Measurements from ENCODE around the gene SLFN11. TPM values are rescaled to one million over a fixed set of nuclear protein-coding genes. Genes with fewer than 3 reads are reported as not detected.

The SLFN11 gene
- total and polyA plus RNA-seq, 9 of the 15 experiments (the other 6 are each of a cell fraction or from before 2014, with no cell fraction given), result 0.04 to 0.21 TPM; not detected in 7

DNA sequence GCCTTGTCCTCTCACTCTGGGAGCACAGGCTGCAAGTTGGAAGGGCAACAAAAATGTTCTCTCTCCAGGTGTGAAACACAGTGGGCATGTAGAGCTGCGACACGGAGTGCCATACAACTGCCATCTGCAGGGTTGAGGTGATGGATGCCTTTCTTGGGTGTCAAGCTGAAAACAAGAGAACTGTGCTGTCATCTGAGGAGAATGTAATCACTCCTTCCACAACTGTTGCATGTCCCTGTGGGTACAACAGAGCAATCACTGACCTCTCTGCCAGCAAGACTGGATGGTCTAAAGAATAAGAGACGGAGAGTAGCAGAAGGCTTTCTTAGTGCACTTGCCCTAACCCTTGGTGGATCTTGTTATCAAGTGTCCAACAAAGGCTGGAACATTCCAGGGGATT is 29.2 kb downstream of the SLFN11 start:
- no peak overlapping the region for H2AFZ ChIP-seq (ENCODE audit: low read depth, low read length)
- H3K4me3 ChIP-seq, result no peak overlapping the region
- no peak for ATAC-seq
- H3K36me3 ChIP-seq (ENCODE audit: control insufficient read depth, insufficient read depth, low read length), result no peaks in the 10 kb centered on the region
- H4K20me1 ChIP-seq (replicated peaks; ENCODE audit: control insufficient read depth, insufficient read depth, low read length), result no peaks in the 10 kb centered on the region
- H3K9me3 ChIP-seq (replicated peaks; ENCODE audit: control insufficient read depth, insufficient read depth, low read depth, low read length), result no peaks in the 10 kb centered on the region
- POLR2A ChIA-PET, result interaction anchor here (0.6 kb wide), 1 partner anchor 19 kb away, joined by 5 read pairs; no protein-coding TSS in a partner anchor
- no peaks in the 10 kb centered on the region for H3K79me2 ChIP-seq (ENCODE audit: control insufficient read depth, insufficient read depth, low read length)
- H3K9me1 ChIP-seq (ENCODE audit: control insufficient read depth, insufficient read depth, low read length), result no peaks in the 10 kb centered on the region
- in situ Hi-C loops (cut with MboI) (no loop called here), intact Hi-C loops (cut with micrococcal nuclease) (no loop called here)
- CTCF ChIA-PET (ENCODE audit: low intra/inter-chr PET ratio), result no interaction called here
- H3K27me3 ChIP-seq (ENCODE audit: control insufficient read depth in 2 of 2, insufficient read depth in 2 of 2, low read length in 2 of 2), result peaks cover 9 to 24% of the 10 kb centered on the region in 2 experiments; a peak in 4 of 5 replicates
- FAIRE-seq, result no peak
- BruUV-seq (replicated peaks), result no TSS peak
- H3K4me2 ChIP-seq (ENCODE audit: insufficient read depth, low read length), result no peak overlapping the region
- no peaks in the 10 kb centered on the region; a peak in 1 of 5 replicates for H3K4me1 ChIP-seq (replicated peaks in 1 of 2; ENCODE audit: control insufficient read depth in 2 of 2, insufficient read depth in 2 of 2, low read length in 2 of 2)
- WGBS (ENCODE audit: insufficient coverage, low coverage, missing lambda C conversion rate), result 2% methylated on average over 3 of the region's 3 CpGs
- no peak overlapping the region for H3K9ac ChIP-seq (ENCODE audit: insufficient read depth in 1 of 2, low read depth in 2 of 2, low read length in 2 of 2)
- no peak for DNase-seq (ENCODE audit: extremely low read depth in 1 of 4, low spot score in 3 of 4)
- no peak overlapping the region for H3K27ac ChIP-seq (ENCODE audit: extremely low read depth, low read depth, low read length)
- TF ChIP-seq NFIX (CRISPR knock-in tag; IDR thresholded peaks at IDR 0.05; ENCODE audit: low read depth) (no peak), FOXJ3 (CRISPR knock-in tag; IDR thresholded peaks at IDR 0.05) (no peak), POLR2H (tag; IDR thresholded peaks at IDR 0.05; ENCODE audit: low read depth) (no peak), ZNF212 (CRISPR knock-in tag; IDR thresholded peaks at IDR 0.05) (no peak), CEBPB (tag; IDR thresholded peaks at IDR 0.05) (no peak), ZBTB8A (IDR thresholded peaks at IDR 0.05; ENCODE audit: partially characterized antibody) (no peak), NCOR1 (IDR thresholded peaks at IDR 0.05) (no peak), PHF21A (IDR thresholded peaks at IDR 0.05; ENCODE audit: borderline replicate concordance, low read depth) (no peak), EP300 (IDR thresholded peaks at IDR 0.05; ENCODE audit: low read length) (no peak), SRSF7 (optimal IDR thresholded peaks at IDR 0.05; ENCODE audit: low read depth, low read length) (no peak), KAT7 (CRISPR knock-in tag; IDR thresholded peaks at IDR 0.05; ENCODE audit: borderline replicate concordance) (no peak), MTF1 (CRISPR knock-in tag; IDR thresholded peaks at IDR 0.05; ENCODE audit: borderline replicate concordance) (no peak), LEF1 (IDR thresholded peaks at IDR 0.05) (no peak)
- TF ChIP-seq, protein P1, sequence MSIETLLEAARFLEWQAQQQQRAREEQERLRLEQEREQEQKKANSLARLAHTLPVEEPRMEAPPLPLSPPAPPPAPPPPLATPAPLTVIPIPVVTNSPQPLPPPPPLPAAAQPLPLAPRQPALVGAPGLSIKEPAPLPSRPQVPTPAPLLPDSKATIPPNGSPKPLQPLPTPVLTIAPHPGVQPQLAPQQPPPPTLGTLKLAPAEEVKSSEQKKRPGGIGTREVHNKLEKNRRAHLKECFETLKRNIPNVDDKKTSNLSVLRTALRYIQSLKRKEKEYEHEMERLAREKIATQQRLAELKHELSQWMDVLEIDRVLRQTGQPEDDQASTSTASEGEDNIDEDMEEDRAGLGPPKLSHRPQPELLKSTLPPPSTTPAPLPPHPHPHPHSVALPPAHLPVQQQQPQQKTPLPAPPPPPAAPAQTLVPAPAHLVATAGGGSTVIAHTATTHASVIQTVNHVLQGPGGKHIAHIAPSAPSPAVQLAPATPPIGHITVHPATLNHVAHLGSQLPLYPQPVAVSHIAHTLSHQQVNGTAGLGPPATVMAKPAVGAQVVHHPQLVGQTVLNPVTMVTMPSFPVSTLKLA (conservative IDR thresholded peaks at IDR 0.05), result no peak
- TF ChIP-seq, protein P2, sequence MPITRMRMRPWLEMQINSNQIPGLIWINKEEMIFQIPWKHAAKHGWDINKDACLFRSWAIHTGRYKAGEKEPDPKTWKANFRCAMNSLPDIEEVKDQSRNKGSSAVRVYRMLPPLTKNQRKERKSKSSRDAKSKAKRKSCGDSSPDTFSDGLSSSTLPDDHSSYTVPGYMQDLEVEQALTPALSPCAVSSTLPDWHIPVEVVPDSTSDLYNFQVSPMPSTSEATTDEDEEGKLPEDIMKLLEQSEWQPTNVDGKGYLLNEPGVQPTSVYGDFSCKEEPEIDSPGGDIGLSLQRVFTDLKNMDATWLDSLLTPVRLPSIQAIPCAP (CRISPR knock-in tag; IDR thresholded peaks at IDR 0.05; ENCODE audit: borderline replicate concordance), result no peak
- TF ChIP-seq, protein P3, sequence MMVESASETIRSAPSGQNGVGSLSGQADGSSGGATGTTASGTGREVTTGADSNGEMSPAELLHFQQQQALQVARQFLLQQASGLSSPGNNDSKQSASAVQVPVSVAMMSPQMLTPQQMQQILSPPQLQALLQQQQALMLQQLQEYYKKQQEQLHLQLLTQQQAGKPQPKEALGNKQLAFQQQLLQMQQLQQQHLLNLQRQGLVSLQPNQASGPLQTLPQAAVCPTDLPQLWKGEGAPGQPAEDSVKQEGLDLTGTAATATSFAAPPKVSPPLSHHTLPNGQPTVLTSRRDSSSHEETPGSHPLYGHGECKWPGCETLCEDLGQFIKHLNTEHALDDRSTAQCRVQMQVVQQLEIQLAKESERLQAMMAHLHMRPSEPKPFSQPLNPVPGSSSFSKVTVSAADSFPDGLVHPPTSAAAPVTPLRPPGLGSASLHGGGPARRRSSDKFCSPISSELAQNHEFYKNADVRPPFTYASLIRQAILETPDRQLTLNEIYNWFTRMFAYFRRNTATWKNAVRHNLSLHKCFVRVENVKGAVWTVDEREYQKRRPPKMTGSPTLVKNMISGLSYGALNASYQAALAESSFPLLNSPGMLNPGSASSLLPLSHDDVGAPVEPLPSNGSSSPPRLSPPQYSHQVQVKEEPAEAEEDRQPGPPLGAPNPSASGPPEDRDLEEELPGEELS (CRISPR knock-in tag; IDR thresholded peaks at IDR 0.05; ENCODE audit: borderline replicate concordance), result no peak
- TF ChIP-seq, protein P4, sequence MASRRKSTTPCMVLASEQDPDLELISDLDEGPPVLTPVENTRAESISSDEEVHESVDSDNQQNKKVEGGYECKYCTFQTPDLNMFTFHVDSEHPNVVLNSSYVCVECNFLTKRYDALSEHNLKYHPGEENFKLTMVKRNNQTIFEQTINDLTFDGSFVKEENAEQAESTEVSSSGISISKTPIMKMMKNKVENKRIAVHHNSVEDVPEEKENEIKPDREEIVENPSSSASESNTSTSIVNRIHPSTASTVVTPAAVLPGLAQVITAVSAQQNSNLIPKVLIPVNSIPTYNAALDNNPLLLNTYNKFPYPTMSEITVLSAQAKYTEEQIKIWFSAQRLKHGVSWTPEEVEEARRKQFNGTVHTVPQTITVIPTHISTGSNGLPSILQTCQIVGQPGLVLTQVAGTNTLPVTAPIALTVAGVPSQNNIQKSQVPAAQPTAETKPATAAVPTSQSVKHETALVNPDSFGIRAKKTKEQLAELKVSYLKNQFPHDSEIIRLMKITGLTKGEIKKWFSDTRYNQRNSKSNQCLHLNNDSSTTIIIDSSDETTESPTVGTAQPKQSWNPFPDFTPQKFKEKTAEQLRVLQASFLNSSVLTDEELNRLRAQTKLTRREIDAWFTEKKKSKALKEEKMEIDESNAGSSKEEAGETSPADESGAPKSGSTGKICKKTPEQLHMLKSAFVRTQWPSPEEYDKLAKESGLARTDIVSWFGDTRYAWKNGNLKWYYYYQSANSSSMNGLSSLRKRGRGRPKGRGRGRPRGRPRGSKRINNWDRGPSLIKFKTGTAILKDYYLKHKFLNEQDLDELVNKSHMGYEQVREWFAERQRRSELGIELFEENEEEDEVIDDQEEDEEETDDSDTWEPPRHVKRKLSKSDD (conservative IDR thresholded peaks at IDR 0.05; ENCODE audit: low read length), result no peak

Measured in K562 (cell line).